Measurements from ENCODE around the gene TNS2. TPM values are rescaled to one million over a fixed set of nuclear protein-coding genes. Genes with fewer than 3 reads are reported as not detected.

Gene TNS2
- total RNA-seq, 2 experiments from 2014 or later = 1.0 to 1.4 TPM

- Mint-ChIP-seq H3K36me3 (ENCODE audit: low read depth) (peaks cover 9% of the 10 kb centered on the region), H3K4me3 (no peak overlapping the region), H3K27ac (no peak overlapping the region), H3K27me3 (ENCODE audit: low read depth) (no peaks in the 10 kb centered on the region), H3K9me3 (ENCODE audit: insufficient read depth) (no peaks in the 10 kb centered on the region), H3K4me1 (ENCODE audit: low read depth) (peaks cover 2% of the 10 kb centered on the region)
- POLR2A ChIA-PET = no interaction called here
- DNase-seq (no peak), ATAC-seq (no peak)
- CTCF ChIA-PET = interaction anchor here (1.3 to 2.5 kb wide), 2 partner anchors 19 to 39 kb away, joined by 4 to 11 read pairs; partner anchors contain the start of gene SPRYD3
Observed at GRCh38 chr12:53060064-53060720, 10.3 kb downstream of the TNS2 start.

- H3K4me1 Mint-ChIP-seq (ENCODE audit: low read depth) = peaks cover under 1% of the 10 kb centered on the region
- no peak overlapping the region for H3K27ac Mint-ChIP-seq
- no peak overlapping the region for H3K4me3 Mint-ChIP-seq
- POLR2A ChIA-PET = no interaction called here
- H3K9me3 Mint-ChIP-seq (ENCODE audit: insufficient read depth) = no peaks in the 10 kb centered on the region
- ATAC-seq = no peak
- CTCF ChIA-PET = interaction anchor here (1.0 to 2.5 kb wide), 7 partner anchors 8 to 39 kb away, joined by 3 to 11 read pairs (median 4); partner anchors contain the start of genes IGFBP6 and SPRYD3
- H3K36me3 Mint-ChIP-seq (ENCODE audit: low read depth) = peaks cover 14% of the 10 kb centered on the region
- DNase-seq = no peak
- H3K27me3 Mint-ChIP-seq (ENCODE audit: low read depth) = no peaks in the 10 kb centered on the region
Observed at GRCh38 chr12:53060721-53061276, 10.9 kb downstream of the TNS2 start.

DNA sequence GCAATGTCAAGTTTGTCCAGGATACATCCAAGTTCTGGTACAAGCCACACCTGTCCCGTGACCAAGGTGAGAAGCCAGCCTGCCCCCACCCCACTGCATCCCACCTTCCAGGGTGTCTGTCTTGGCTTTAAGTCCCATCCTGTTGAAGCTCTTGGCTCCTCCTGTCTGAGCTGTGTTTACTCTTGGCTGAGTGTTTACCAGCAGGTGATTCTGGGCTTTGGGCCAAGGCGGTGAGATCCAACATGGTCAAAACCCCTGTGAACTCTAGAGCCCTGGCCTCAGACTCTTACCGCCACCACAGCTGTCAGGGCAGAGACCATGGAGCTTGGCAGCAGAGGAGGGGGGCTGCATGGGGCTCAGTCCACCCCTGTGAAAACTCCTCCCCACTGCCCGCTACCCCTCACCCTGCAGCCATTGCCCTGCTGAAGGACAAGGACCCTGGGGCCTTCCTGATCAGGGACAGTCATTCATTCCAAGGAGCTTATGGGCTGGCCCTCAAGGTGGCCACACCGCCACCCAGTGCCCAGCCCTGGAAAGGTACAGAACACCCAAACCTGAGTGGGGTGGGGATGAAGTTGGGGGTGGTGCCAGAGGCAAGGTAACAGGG, 11.6 kb downstream of the TNS2 start:
- POLR2A ChIA-PET = no interaction called here
- no peak for DNase-seq
- ATAC-seq = no peak
- Mint-ChIP-seq H3K4me1 (ENCODE audit: low read depth) (peaks cover 7% of the 10 kb centered on the region), H3K4me3 (no peak overlapping the region), H3K36me3 (ENCODE audit: low read depth) (peaks cover 21% of the 10 kb centered on the region), H3K27ac (no peak overlapping the region), H3K27me3 (ENCODE audit: low read depth) (no peaks in the 10 kb centered on the region), H3K9me3 (ENCODE audit: insufficient read depth) (no peaks in the 10 kb centered on the region)
- CTCF ChIA-PET = interaction anchor here (1.0 to 2.5 kb wide), 6 partner anchors 9 to 38 kb away, joined by 3 to 11 read pairs (median 4); partner anchors contain the start of genes IGFBP6 and SPRYD3

DNA sequence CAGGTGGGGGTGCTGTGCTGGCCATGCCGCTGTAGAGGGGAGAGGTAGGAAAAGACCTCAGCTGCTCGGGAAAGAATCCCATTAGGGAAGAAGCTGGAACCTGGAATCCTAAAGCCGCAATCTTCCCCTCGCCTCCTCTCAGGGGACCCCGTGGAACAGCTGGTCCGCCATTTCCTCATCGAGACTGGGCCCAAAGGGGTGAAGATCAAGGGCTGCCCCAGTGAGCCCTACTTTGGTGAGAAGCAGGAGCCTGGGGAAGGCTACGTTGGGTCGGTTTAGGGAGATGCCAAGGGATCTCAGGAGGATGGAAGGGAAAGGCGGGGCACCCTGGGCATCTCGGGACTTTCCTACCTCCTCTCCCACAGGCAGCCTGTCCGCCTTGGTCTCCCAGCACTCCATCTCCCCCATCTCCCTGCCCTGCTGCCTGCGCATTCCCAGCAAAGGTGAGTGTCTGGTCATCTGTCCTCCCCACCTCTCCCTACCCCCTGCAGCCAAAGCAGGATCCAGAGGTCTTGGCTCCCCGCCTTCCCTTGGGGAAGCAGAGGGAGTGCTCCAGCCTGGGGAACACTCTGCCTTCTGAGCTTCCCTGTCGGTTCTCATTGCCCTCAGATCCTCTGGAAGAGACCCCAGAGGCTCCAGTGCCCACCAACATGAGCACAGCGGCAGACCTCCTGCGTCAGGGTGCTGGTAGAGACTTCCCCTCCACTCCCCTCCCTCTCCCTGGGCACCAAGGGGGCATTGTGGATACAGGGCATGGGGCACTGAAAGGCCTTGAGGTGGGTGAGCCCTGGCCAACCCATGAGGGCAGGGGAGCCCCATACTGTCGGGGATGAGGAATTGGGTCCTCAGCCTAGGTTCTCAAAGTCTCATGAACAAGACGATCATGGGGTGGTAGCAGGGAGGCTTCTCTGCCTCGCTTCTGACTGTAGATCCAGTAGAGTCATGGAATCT, 12.4 kb downstream of the TNS2 start:
- DNase-seq (no peak), ATAC-seq (no peak)
- no peak overlapping the region for H3K4me3 Mint-ChIP-seq
- H3K27ac Mint-ChIP-seq = no peak overlapping the region
- H3K4me1 Mint-ChIP-seq (ENCODE audit: low read depth) = peaks cover 7% of the 10 kb centered on the region
- H3K9me3 Mint-ChIP-seq (ENCODE audit: insufficient read depth) = no peaks in the 10 kb centered on the region
- H3K36me3 Mint-ChIP-seq (ENCODE audit: low read depth) = peaks cover 22% of the 10 kb centered on the region
- CTCF ChIA-PET = interaction anchor here (1.0 to 10.2 kb wide), 8 partner anchors 9 to 152 kb away, joined by 3 to 295 read pairs (median 4); partner anchors contain the start of genes IGFBP6, SOAT2 and SPRYD3
- no peaks in the 10 kb centered on the region for H3K27me3 Mint-ChIP-seq (ENCODE audit: low read depth)
- POLR2A ChIA-PET = interaction anchor here (1.7 kb wide), 1 partner anchor 17 kb away, joined by 5 read pairs; the partner anchor contains the start of gene SPRYD3

DNA sequence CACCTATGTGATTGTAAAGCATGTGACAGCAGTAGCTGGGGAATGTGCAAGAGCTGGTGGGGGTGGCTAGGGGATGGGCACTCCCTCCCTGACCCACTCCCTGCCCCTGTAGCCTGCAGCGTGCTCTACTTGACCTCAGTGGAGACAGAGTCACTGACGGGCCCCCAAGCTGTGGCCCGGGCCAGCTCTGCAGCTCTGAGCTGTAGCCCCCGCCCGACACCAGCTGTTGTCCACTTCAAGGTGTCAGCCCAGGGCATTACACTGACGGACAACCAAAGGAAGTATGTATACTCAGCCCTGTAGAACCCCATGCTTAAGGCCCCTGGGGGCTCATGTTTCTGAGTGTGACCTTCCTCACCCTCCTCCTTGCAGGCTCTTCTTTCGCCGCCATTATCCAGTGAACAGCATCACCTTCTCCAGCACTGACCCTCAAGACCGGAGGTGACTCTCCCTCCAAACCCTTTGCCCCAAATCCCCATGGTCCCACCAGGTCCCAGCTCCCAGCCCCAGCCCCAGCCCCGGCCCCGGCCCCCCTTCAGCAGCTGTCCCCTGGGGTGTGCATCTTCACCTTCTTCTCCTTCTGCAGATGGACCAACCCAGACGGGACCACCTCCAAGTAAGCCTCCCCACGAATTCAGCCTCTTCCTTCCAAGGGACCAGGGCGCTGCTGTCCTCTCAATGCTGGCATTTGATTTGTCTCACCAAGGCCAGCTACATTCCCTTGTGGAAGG, 13.3 kb downstream of the TNS2 start:
- POLR2A ChIA-PET = interaction anchor here (1.7 kb wide), 1 partner anchor 16 kb away, joined by 5 read pairs; the partner anchor contains the start of gene SPRYD3
- CTCF ChIA-PET = interaction anchor here (1.0 to 10.2 kb wide), 4 partner anchors 14 to 151 kb away, joined by 3 to 295 read pairs (median 62); partner anchors contain the start of genes IGFBP6, SOAT2 and SPRYD3

DNA sequence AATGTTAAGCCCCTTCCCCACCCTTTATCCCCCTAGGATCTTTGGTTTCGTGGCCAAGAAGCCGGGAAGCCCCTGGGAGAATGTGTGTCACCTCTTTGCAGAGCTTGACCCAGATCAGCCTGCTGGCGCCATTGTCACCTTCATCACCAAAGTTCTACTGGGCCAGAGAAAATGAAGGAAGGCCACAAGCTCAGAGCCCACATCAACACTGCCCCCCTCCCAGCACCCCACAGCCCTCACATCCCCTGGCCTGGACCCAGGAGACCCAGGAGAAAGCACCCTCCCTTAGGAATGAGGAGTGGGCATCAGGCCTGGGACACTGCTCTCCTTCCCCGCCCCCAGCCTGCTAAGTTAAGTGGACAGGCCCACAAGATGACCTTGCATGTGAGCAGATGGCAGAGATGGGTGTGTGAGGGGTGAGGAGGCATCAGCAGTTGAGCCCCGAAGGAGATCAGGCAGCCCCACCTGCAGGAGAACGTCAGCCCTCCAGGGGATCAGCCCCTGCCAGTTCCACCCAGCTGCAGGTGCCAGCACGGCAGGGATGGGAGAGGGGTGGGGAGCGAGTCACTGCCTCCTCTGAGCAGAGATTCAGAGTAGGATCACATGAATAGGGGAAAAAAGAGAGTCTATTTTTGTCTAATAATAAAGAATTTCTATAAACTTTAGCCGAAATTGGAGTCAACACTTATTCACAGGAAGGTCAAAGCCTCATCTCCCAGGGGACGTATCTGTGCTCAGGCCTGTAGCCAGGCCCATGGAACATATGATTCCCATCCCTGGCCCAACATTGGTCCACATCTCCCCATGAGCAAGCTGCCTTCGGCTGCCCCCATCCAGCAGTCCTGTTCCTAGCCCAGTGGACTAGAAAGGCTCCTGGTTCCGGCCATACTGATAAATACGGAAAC, 14.1 kb downstream of the TNS2 start:
- H3K9me3 Mint-ChIP-seq (ENCODE audit: insufficient read depth) = no peaks in the 10 kb centered on the region
- no peak for ATAC-seq
- CTCF ChIA-PET = interaction anchor here (1.0 to 10.2 kb wide), 6 partner anchors 9 to 150 kb away, joined by 3 to 295 read pairs (median 48); partner anchors contain the start of genes IGFBP6, SOAT2 and SPRYD3
- H3K27ac Mint-ChIP-seq = no peak overlapping the region
- POLR2A ChIA-PET = interaction anchor here (1.7 kb wide), 1 partner anchor 15 kb away, joined by 5 read pairs; the partner anchor contains the start of gene SPRYD3
- H3K4me1 Mint-ChIP-seq (ENCODE audit: low read depth) = peaks cover 7% of the 10 kb centered on the region
- H3K4me3 Mint-ChIP-seq = no peak overlapping the region
- no peaks in the 10 kb centered on the region for H3K27me3 Mint-ChIP-seq (ENCODE audit: low read depth)
- DNase-seq = no peak
- peaks cover 22% of the 10 kb centered on the region for H3K36me3 Mint-ChIP-seq (ENCODE audit: low read depth)

More for the DNA sequence above, 13.3 kb downstream of the TNS2 start:
- DNase-seq (no peak), ATAC-seq (no peak)
- no peak overlapping the region for H3K27ac Mint-ChIP-seq
- peaks cover 7% of the 10 kb centered on the region for H3K4me1 Mint-ChIP-seq (ENCODE audit: low read depth)
- no peaks in the 10 kb centered on the region for H3K9me3 Mint-ChIP-seq (ENCODE audit: insufficient read depth)
- H3K4me3 Mint-ChIP-seq = no peak overlapping the region
- no peaks in the 10 kb centered on the region for H3K27me3 Mint-ChIP-seq (ENCODE audit: low read depth)
- peaks cover 22% of the 10 kb centered on the region for H3K36me3 Mint-ChIP-seq (ENCODE audit: low read depth)

DNA sequence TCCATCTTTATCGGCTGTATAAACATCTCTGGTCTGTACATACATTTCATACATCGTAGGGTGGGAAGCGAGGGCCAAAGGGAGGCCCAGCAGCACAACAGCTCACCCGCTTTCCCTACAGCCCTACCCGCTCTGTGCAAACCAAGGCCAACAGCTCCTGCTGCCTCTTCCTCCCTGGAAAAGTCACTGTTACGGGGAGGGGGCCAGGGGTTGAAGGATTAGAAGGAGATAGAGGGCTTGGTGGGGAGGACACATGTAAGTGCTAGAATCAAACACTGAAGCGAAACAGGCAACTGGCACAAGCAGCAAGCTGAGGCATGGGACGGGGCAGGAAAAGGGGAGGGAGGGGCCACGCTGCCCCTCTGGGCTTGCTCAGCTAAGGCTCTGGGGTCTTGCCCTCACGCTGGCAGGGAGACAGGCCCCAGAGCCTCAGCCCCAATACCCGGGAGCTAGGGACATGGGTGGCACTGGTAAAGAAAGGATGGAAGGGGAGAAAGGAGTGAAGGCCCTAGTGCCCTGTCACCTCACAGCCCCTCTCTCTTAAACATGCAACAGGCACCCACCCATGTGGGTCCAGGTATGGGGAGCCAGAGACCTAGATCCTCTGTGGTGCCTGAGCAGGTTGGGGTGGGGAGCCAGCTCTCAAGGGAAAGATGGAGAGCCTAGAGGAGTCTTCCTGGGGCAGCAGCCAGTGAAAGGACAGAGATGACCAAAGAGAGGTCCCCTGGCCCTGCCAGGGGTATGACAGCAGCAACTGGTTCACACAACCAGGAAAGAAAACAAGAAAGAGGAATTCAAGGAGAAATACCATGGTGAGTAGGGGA, 15.0 kb downstream of the TNS2 start:
- Mint-ChIP-seq H3K4me1 (ENCODE audit: low read depth) (peaks cover 7% of the 10 kb centered on the region), H3K27ac (no peak overlapping the region), H3K9me3 (ENCODE audit: insufficient read depth) (no peaks in the 10 kb centered on the region), H3K4me3 (no peak overlapping the region), H3K27me3 (ENCODE audit: low read depth) (no peaks in the 10 kb centered on the region), H3K36me3 (ENCODE audit: low read depth) (peaks cover 22% of the 10 kb centered on the region)
- DNase-seq = no peak
- no peak for ATAC-seq
- ChIA-PET CTCF (interaction anchor here (0.6 to 10.2 kb wide), 28 partner anchors 10 to 280 kb away, joined by 3 to 295 read pairs (median 8); partner anchors contain the start of genes AAAS, CSAD, ESPL1 and IGFBP6), POLR2A (interaction anchor here (0.8 kb wide), 1 partner anchor 34 kb away, joined by 4 read pairs; no protein-coding TSS in a partner anchor)

DNA sequence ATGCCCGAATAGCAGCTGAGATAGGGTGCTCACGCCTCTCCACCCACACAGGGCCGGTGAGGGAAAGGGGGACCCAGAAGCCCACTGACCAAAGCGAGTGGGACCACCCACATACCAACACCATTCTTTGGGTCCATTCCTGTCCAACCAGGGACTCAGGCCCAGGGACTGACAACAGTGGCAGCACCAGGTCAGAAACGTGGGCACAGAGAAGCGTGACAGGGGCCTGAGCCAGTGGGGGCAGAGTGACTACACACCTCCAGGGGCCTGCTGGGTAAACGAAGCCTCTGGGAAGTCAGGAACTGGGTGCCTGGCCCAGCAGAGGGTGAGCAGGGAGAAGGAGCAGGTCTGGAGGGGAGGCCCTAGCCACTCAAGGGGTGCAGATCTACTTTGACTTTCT, 15.6 kb downstream of the TNS2 start:
- no peaks in the 10 kb centered on the region for H3K9me3 Mint-ChIP-seq (ENCODE audit: insufficient read depth)
- H3K4me1 Mint-ChIP-seq (ENCODE audit: low read depth) = peaks cover 7% of the 10 kb centered on the region
- no peak overlapping the region for H3K4me3 Mint-ChIP-seq
- POLR2A ChIA-PET = interaction anchor here (0.8 to 1.5 kb wide), 2 partner anchors 33 to 38 kb away, joined by 4 to 5 read pairs; partner anchors contain the start of gene SOAT2
- H3K27ac Mint-ChIP-seq = no peak overlapping the region
- H3K27me3 Mint-ChIP-seq (ENCODE audit: low read depth) = no peaks in the 10 kb centered on the region
- CTCF ChIA-PET = interaction anchor here (0.6 to 10.2 kb wide), 49 partner anchors 10 to 279 kb away, joined by 3 to 295 read pairs (median 4); partner anchors contain the start of genes AAAS, CSAD, ESPL1 and IGFBP6
- no peak for ATAC-seq
- DNase-seq = no peak
- H3K36me3 Mint-ChIP-seq (ENCODE audit: low read depth) = peaks cover 22% of the 10 kb centered on the region

Measured in activated CD8-positive, alpha-beta T cell treated with anti-CD3 and anti-CD28 coated beads, Interleukin-2, amount 10 ng/mL, durations not matched to agents 7 days and 5 days (primary cell).